Measurements from ENCODE around the gene GDPD4. TPM values are rescaled to one million over a fixed set of nuclear protein-coding genes. Genes with fewer than 3 reads are reported as not detected.

GDPD4 gene
- total and polyA plus RNA-seq, 9 of the 15 experiments (the other 6 are each of a cell fraction or from before 2014, with no cell fraction given) = 0.40 TPM; not detected in 8

GRCh38 chr11:77207019-77207485 is 94.4 kb downstream of the GDPD4 start:
- no peak overlapping the region for H3K27ac ChIP-seq (ENCODE audit: extremely low read depth, low read depth, low read length)
- H3K36me3 ChIP-seq (ENCODE audit: control insufficient read depth, insufficient read depth, low read length) = no peaks in the 10 kb centered on the region
- no peaks in the 10 kb centered on the region for H4K20me1 ChIP-seq (replicated peaks; ENCODE audit: control insufficient read depth, insufficient read depth, low read length)
- no peaks in the 10 kb centered on the region for H3K9me3 ChIP-seq (replicated peaks; ENCODE audit: control insufficient read depth, insufficient read depth, low read depth, low read length)
- H3K9me1 ChIP-seq (ENCODE audit: control insufficient read depth, insufficient read depth, low read length) = peaks cover 3% of the 10 kb centered on the region
- H3K4me3 ChIP-seq = no peak overlapping the region
- no peaks in the 10 kb centered on the region for H3K79me2 ChIP-seq (ENCODE audit: control insufficient read depth, insufficient read depth, low read length)
- POLR2A ChIA-PET = no interaction called here
- no peak overlapping the region for H2AFZ ChIP-seq (ENCODE audit: low read depth, low read length)
- no peak overlapping the region for H3K9ac ChIP-seq (ENCODE audit: insufficient read depth in 1 of 2, low read depth in 2 of 2, low read length in 2 of 2)
- no peak for FAIRE-seq
- BruUV-seq (replicated peaks) = no TSS peak
- CTCF ChIA-PET (ENCODE audit: low intra/inter-chr PET ratio) = no interaction called here
- DNase-seq (ENCODE audit: extremely low read depth in 1 of 4, low spot score in 3 of 4) = no peak
- no peak for ATAC-seq
- H3K4me2 ChIP-seq (ENCODE audit: insufficient read depth, low read length) = no peak overlapping the region
- intact Hi-C loops (cut with micrococcal nuclease) = no loop called here
- 3% methylated on average over 10 of the region's 10 CpGs for WGBS (ENCODE audit: insufficient coverage, low coverage, missing lambda C conversion rate)
- in situ Hi-C loops (cut with MboI) = no loop called here
- peaks cover 0 to 8% of the 10 kb centered on the region in 2 experiments; a peak in 1 of 5 replicates for H3K4me1 ChIP-seq (replicated peaks in 1 of 2; ENCODE audit: control insufficient read depth in 2 of 2, insufficient read depth in 2 of 2, low read length in 2 of 2)
- peaks cover 7 to 65% of the 10 kb centered on the region in 2 experiments; a peak in 4 of 5 replicates for H3K27me3 ChIP-seq (ENCODE audit: control insufficient read depth in 2 of 2, insufficient read depth in 2 of 2, low read length in 2 of 2)
- TF ChIP-seq GATAD2A (IDR thresholded peaks at IDR 0.05) (no peak), PTTG1 (tag; IDR thresholded peaks at IDR 0.05; ENCODE audit: low read depth) (no peak), GABPB2 (CRISPR knock-in tag; conservative IDR thresholded peaks at IDR 0.05) (no peak), CREB3L1 (IDR thresholded peaks at IDR 0.05; ENCODE audit: borderline replicate concordance, low read depth) (no peak), ZNF766 (CRISPR knock-in tag; conservative IDR thresholded peaks at IDR 0.05) (no peak), BACH1 (tag; IDR thresholded peaks at IDR 0.05) (no peak), MAZ (CRISPR knock-in tag; conservative IDR thresholded peaks at IDR 0.05 in 1 of 2, IDR thresholded peaks at IDR 0.05 in 1 of 2) (no peak), MYNN (IDR thresholded peaks at IDR 0.05) (no peak), MYNN (CRISPR knock-in tag; IDR thresholded peaks at IDR 0.05) (no peak), ZBTB12 (CRISPR knock-in tag; IDR thresholded peaks at IDR 0.05) (no peak), BRCA1 (IDR thresholded peaks at IDR 0.05) (no peak), BRCA1 (CRISPR knock-in tag; IDR thresholded peaks at IDR 0.05) (no peak), NFIX (CRISPR knock-in tag; IDR thresholded peaks at IDR 0.05; ENCODE audit: low read depth) (no peak), KLF1 (tag; IDR thresholded peaks at IDR 0.05) (no peak), ELK3 (CRISPR knock-in tag; IDR thresholded peaks at IDR 0.05) (no peak)
